Esophagus muscularis mucosa (tissue), 4 donors: Measurements from ENCODE around the gene VAMP2.

Experiments
- CTCF ChIP-seq, 3 experiments: fragments of 200-600 bp in 2 of 3; fragments of 450-650 bp in 1 of 3; sonication (generic) in 2 of 3; IDR thresholded peaks; one replicate each; pipeline ENCODE4 v1.5.1; 2017 to 2019; ENCODE audit warnings: antibody characterized with exemption in 3 of 3, mild to moderate bottlenecking in 2 of 3, moderate library complexity in 1 of 3
- EP300 ChIP-seq: sonication (generic); formaldehyde crosslinking; IDR thresholded peaks from one replicate; pipeline ENCODE4 v1.6.1; 2017; ENCODE audit warnings: antibody characterized with exemption
- POLR2A ChIP-seq: fragments of 450-650 bp; IDR thresholded peaks from one replicate; pipeline ENCODE4 v1.6.1; 2017; ENCODE audit warnings: antibody characterized with exemption, moderate library complexity, mild to moderate bottlenecking, low read depth
- POLR2AphosphoS5 ChIP-seq, 2 donors: sonication (generic); formaldehyde crosslinking; IDR thresholded peaks; one replicate each; pipeline ENCODE4 v1.6.1; 2017; ENCODE audit warnings: antibody characterized with exemption in 2 of 2

DNA sequence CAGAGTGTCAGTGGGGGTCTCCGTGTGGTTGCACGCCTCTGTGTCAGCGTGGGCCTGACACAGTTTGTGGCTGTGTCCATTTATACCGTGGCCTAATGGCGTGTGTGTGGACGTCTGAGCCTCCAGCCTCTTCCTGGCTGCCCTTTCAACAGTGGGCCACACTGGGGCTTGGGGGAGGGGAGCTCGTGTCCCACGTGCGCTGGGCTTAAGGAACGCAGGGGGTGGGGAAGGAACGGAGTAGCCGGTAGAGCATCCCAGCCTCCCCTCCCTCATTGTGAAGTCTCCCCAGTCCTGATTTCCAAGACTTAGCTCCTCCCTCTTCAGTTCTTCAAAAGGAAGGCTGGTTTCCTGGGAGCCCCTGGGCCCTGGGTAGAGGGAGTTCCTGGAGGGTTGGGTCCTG is 29.3 kb downstream of the VAMP2 start:
- TF ChIP-seq CTCF (IDR thresholded peaks at IDR 0.05), result no peak
- TF ChIP-seq POLR2A, result no peak
- TF ChIP-seq EP300, result no peak
- no peak for TF ChIP-seq POLR2AphosphoS5 (IDR thresholded peaks at IDR 0.05)
